ENCODE results near the gene TEN1.

DNA sequence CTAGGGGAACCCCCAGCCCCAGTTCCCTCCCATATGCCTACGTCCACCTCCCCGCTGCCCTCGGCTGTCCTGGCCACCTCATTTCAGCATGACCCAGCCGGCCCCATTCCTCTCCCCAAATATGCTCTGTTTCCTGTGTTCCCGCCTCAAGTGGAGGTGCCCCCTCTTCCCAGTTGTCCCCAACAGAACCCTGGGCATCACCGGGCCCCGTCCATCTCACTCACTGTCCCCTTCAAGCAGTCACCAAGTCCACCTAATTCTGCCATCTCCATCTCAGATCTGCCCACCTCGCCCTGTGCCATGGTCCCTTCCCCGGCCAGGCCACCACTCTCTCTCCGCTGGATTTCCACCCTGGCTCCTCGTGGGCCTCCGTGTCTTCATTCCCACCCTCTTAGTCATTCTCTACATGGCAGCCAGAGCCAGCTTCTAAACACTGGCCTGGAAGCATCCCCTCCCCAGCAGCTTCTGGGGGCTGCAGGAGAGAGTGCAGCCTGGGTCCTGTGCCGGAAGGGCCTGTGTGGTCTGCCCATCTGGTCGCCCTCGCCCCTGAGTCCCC is 34.4 kb downstream of the TEN1 start:
- no peak for TF ChIP-seq POLR2A (IDR thresholded peaks at IDR 0.05)
- TF ChIP-seq, protein P1, sequence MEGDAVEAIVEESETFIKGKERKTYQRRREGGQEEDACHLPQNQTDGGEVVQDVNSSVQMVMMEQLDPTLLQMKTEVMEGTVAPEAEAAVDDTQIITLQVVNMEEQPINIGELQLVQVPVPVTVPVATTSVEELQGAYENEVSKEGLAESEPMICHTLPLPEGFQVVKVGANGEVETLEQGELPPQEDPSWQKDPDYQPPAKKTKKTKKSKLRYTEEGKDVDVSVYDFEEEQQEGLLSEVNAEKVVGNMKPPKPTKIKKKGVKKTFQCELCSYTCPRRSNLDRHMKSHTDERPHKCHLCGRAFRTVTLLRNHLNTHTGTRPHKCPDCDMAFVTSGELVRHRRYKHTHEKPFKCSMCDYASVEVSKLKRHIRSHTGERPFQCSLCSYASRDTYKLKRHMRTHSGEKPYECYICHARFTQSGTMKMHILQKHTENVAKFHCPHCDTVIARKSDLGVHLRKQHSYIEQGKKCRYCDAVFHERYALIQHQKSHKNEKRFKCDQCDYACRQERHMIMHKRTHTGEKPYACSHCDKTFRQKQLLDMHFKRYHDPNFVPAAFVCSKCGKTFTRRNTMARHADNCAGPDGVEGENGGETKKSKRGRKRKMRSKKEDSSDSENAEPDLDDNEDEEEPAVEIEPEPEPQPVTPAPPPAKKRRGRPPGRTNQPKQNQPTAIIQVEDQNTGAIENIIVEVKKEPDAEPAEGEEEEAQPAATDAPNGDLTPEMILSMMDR (IDR thresholded peaks at IDR 0.05): no peak

All from esophagus squamous epithelium (tissue), 4 donors.